ENCODE results near the gene R3HDM2. TPM values are rescaled to one million over a fixed set of nuclear protein-coding genes. Genes with fewer than 3 reads are reported as not detected.

R3HDM2 gene
- total RNA-seq, 1 donor from 2014 or later = 19.2 TPM

- H3K4me2 ChIP-seq (ENCODE audit: low read length) = no peak overlapping the region
- H2AFZ ChIP-seq (ENCODE audit: low read depth, low read length) = no peak overlapping the region
- TF ChIP-seq CTCF (IDR thresholded peaks at IDR 0.05; ENCODE audit: insufficient read depth, low read depth, low read length) (no peak), EZH2 (IDR thresholded peaks at IDR 0.05; ENCODE audit: insufficient read depth, low read length) (no peak)
- no peak overlapping the region for H3K27ac ChIP-seq (ENCODE audit: low read depth, low read length)
- no peaks in the 10 kb centered on the region for H3K9me3 ChIP-seq (ENCODE audit: insufficient read depth, low read depth, low read length)
- no peak overlapping the region for H3K4me3 ChIP-seq (ENCODE audit: insufficient read depth, low read depth, low read length)
- Mint-ChIP-seq H3K9me3 (ENCODE audit: unreplicated experiment) (no peaks in the 10 kb centered on the region), H3K36me3 (ENCODE audit: low read depth, unreplicated experiment) (peaks cover 2% of the 10 kb centered on the region), H3K27me3 (ENCODE audit: low read depth, unreplicated experiment) (no peaks in the 10 kb centered on the region), H3K27ac (ENCODE audit: unreplicated experiment) (no peak overlapping the region), H3K4me3 (ENCODE audit: unreplicated experiment) (no peak overlapping the region), H3K4me1 (ENCODE audit: low read depth, unreplicated experiment) (no peaks in the 10 kb centered on the region)
- no peaks in the 10 kb centered on the region for H3K4me1 ChIP-seq (ENCODE audit: insufficient read depth, low read length)
- no peaks in the 10 kb centered on the region for H3K36me3 ChIP-seq (ENCODE audit: insufficient read depth, low read length)
- FAIRE-seq (no peak), DNase-seq (ENCODE audit: low read depth) (no peak)
- H3K79me2 ChIP-seq (ENCODE audit: insufficient read depth, low read length) = no peaks in the 10 kb centered on the region
- no peaks in the 10 kb centered on the region for H3K27me3 ChIP-seq (ENCODE audit: insufficient read depth, low read length)
- H3K9ac ChIP-seq (ENCODE audit: low read length) = no peak overlapping the region
- H4K20me1 ChIP-seq (ENCODE audit: insufficient read depth, low read length) = no peaks in the 10 kb centered on the region
These were observed 70.4 kb downstream of the R3HDM2 start for GRCh38 chr12:57360468-57360867.

GRCh38 chr12:57358646-57359045 lies 72.2 kb downstream of the R3HDM2 start:
- H3K27me3 ChIP-seq (ENCODE audit: insufficient read depth, low read length) = no peaks in the 10 kb centered on the region
- no peaks in the 10 kb centered on the region for H3K27me3 Mint-ChIP-seq (ENCODE audit: low read depth, unreplicated experiment)
- H3K36me3 Mint-ChIP-seq (ENCODE audit: low read depth, unreplicated experiment) = peaks cover 2% of the 10 kb centered on the region
- H3K4me3 Mint-ChIP-seq (ENCODE audit: unreplicated experiment) = no peak overlapping the region
- H3K9me3 Mint-ChIP-seq (ENCODE audit: unreplicated experiment) = no peaks in the 10 kb centered on the region
- DNase-seq (ENCODE audit: low read depth) (no peak), FAIRE-seq (no peak)
- no peaks in the 10 kb centered on the region for H3K9me3 ChIP-seq (ENCODE audit: insufficient read depth, low read depth, low read length)
- H2AFZ ChIP-seq (ENCODE audit: low read depth, low read length) = no peak overlapping the region
- TF ChIP-seq EZH2 (IDR thresholded peaks at IDR 0.05; ENCODE audit: insufficient read depth, low read length) = no peak
- no peak for TF ChIP-seq CTCF (IDR thresholded peaks at IDR 0.05; ENCODE audit: insufficient read depth, low read depth, low read length)
- no peak overlapping the region for H3K4me2 ChIP-seq (ENCODE audit: low read length)
- H3K4me1 ChIP-seq (ENCODE audit: insufficient read depth, low read length) = no peaks in the 10 kb centered on the region
- H3K9ac ChIP-seq (ENCODE audit: low read length) = no peak overlapping the region
- H3K4me3 ChIP-seq (ENCODE audit: insufficient read depth, low read depth, low read length) = no peak overlapping the region
- no peaks in the 10 kb centered on the region for H3K4me1 Mint-ChIP-seq (ENCODE audit: low read depth, unreplicated experiment)
- no peaks in the 10 kb centered on the region for H3K36me3 ChIP-seq (ENCODE audit: insufficient read depth, low read length)
- no peak overlapping the region for H3K27ac ChIP-seq (ENCODE audit: low read depth, low read length)
- no peaks in the 10 kb centered on the region for H4K20me1 ChIP-seq (ENCODE audit: insufficient read depth, low read length)
- no peak overlapping the region for H3K27ac Mint-ChIP-seq (ENCODE audit: unreplicated experiment)
- H3K79me2 ChIP-seq (ENCODE audit: insufficient read depth, low read length) = no peaks in the 10 kb centered on the region

GRCh38 chr12:57355734-57356133 lies 75.1 kb downstream of the R3HDM2 start:
- H3K4me1 ChIP-seq (ENCODE audit: insufficient read depth, low read length) = no peaks in the 10 kb centered on the region
- no peak overlapping the region for H3K4me3 Mint-ChIP-seq (ENCODE audit: unreplicated experiment)
- no peaks in the 10 kb centered on the region for H3K27me3 Mint-ChIP-seq (ENCODE audit: low read depth, unreplicated experiment)
- H3K27ac Mint-ChIP-seq (ENCODE audit: unreplicated experiment) = no peak overlapping the region
- no peaks in the 10 kb centered on the region for H3K9me3 ChIP-seq (ENCODE audit: insufficient read depth, low read depth, low read length)
- H3K4me2 ChIP-seq (ENCODE audit: low read length) = no peak overlapping the region
- no peaks in the 10 kb centered on the region for H4K20me1 ChIP-seq (ENCODE audit: insufficient read depth, low read length)
- no peak overlapping the region for H2AFZ ChIP-seq (ENCODE audit: low read depth, low read length)
- H3K79me2 ChIP-seq (ENCODE audit: insufficient read depth, low read length) = no peaks in the 10 kb centered on the region
- DNase-seq (ENCODE audit: low read depth) = no peak
- peaks cover 2% of the 10 kb centered on the region for H3K36me3 Mint-ChIP-seq (ENCODE audit: low read depth, unreplicated experiment)
- H3K27ac ChIP-seq (ENCODE audit: low read depth, low read length) = no peak overlapping the region
- FAIRE-seq = no peak
- no peaks in the 10 kb centered on the region for H3K36me3 ChIP-seq (ENCODE audit: insufficient read depth, low read length)
- no peak overlapping the region for H3K4me3 ChIP-seq (ENCODE audit: insufficient read depth, low read depth, low read length)
- TF ChIP-seq EZH2 (IDR thresholded peaks at IDR 0.05; ENCODE audit: insufficient read depth, low read length) (no peak), CTCF (IDR thresholded peaks at IDR 0.05; ENCODE audit: insufficient read depth, low read depth, low read length) (no peak)
- no peaks in the 10 kb centered on the region for H3K9me3 Mint-ChIP-seq (ENCODE audit: unreplicated experiment)
- no peaks in the 10 kb centered on the region for H3K4me1 Mint-ChIP-seq (ENCODE audit: low read depth, unreplicated experiment)
- no peaks in the 10 kb centered on the region for H3K27me3 ChIP-seq (ENCODE audit: insufficient read depth, low read length)
- H3K9ac ChIP-seq (ENCODE audit: low read length) = no peak overlapping the region

Measured in astrocyte (in vitro differentiated cells and primary cell).